WERI-Rb-1 (cell line): ENCODE data around the gene VRK2.

ENCODE experiments used
- DNase-seq: peaks from one replicate; pipeline ENCODE4 v3.0.0-alpha.2; 2020
- H3K27ac ChIP-seq: fragments of 250-450 bp; sonication (Bioruptor Pico); 2 replicates; pipeline ENCODE4 v1.5.1; 2020; ENCODE audit warnings: mild to moderate bottlenecking, moderate library complexity
- H3K27me3 ChIP-seq: fragments of 250-450 bp; sonication (Bioruptor Pico); 2 replicates; pipeline ENCODE4 v1.5.1; 2021; ENCODE audit warnings: mild to moderate bottlenecking, low read depth, moderate library complexity; ENCODE audit not compliant: insufficient read depth, severe bottlenecking
- H3K36me3 ChIP-seq: fragments of 250-450 bp; sonication (Bioruptor Pico); 2 replicates; pipeline ENCODE4 v1.5.1; 2020; ENCODE audit warnings: mild to moderate bottlenecking, moderate library complexity
- H3K4me3 ChIP-seq: 2 replicates; pipeline ENCODE4 v1.5.1; 2011; ENCODE audit warnings: low read depth, mild to moderate bottlenecking, control low read depth, low read length
- H3K9me3 ChIP-seq: fragments of 250-450 bp; sonication (Bioruptor Pico); 2 replicates; pipeline ENCODE4 v1.5.1; 2021; ENCODE audit warnings: mild to moderate bottlenecking, moderate library complexity; ENCODE audit not compliant: severe bottlenecking
- TF ChIP-seq, protein P1 (sequence below): IDR thresholded peaks from 2 replicates; pipeline ENCODE4 v1.5.1; 2011; ENCODE audit warnings: low read depth, mild to moderate bottlenecking, control low read depth, inconsistent platforms, low read length

The VRK2 gene

DNA sequence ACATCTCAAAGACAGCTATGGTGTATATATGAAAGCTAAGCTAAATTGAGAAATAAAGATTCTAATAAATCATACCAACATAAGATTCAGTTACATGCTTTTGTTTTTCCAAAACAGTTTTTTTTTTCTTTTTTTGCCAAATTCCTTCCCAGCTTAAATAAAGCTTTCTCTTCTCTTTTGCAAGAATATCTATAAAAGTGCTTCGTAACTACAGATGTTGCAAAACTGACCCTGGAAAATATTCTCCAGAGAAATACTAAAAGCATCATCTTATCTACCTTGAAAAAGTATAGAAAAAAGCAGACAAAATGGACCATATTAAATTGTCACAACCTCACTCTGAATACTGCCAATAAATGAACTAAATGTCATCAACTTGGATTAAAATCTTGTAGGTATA lies 155.8 kb downstream of the VRK2 start:
- Histone ChIP-seq H3K9me3 (no peaks in the 10 kb centered on the region), H3K27ac (no peak overlapping the region), H3K36me3 (peaks cover 39% of the 10 kb centered on the region), H3K4me3 (no peak overlapping the region), H3K27me3 (no peaks in the 10 kb centered on the region)
- TF ChIP-seq, protein P1, sequence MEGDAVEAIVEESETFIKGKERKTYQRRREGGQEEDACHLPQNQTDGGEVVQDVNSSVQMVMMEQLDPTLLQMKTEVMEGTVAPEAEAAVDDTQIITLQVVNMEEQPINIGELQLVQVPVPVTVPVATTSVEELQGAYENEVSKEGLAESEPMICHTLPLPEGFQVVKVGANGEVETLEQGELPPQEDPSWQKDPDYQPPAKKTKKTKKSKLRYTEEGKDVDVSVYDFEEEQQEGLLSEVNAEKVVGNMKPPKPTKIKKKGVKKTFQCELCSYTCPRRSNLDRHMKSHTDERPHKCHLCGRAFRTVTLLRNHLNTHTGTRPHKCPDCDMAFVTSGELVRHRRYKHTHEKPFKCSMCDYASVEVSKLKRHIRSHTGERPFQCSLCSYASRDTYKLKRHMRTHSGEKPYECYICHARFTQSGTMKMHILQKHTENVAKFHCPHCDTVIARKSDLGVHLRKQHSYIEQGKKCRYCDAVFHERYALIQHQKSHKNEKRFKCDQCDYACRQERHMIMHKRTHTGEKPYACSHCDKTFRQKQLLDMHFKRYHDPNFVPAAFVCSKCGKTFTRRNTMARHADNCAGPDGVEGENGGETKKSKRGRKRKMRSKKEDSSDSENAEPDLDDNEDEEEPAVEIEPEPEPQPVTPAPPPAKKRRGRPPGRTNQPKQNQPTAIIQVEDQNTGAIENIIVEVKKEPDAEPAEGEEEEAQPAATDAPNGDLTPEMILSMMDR = no peak
- DNase-seq = no peak

DNA sequence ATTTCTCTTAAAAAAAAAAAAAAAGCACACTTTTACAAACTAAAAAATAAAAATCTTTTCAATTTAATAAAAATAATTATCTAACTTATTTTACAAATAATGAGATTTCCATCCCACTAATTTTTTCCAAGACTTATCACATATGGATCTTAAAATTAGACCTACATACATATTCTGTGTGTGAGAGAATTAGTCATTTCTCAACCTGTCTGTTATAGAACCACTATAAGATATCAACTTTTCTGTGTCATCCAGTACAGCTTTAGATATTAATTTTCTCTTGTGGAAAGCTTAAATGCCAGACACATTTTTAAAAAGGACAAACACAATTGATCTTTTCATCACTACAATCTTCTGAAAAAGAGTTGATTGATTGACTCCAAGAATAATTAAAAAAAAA lies 156.4 kb downstream of the VRK2 start:
- no peak for DNase-seq
- Histone ChIP-seq H3K9me3 (no peaks in the 10 kb centered on the region), H3K4me3 (no peak overlapping the region), H3K27ac (no peak overlapping the region), H3K36me3 (peaks cover 33% of the 10 kb centered on the region), H3K27me3 (no peaks in the 10 kb centered on the region)
- TF ChIP-seq, protein P1 = no peak

- no peaks in the 10 kb centered on the region for H3K27me3 ChIP-seq
- no peak overlapping the region for H3K27ac ChIP-seq
- no peaks in the 10 kb centered on the region for H3K9me3 ChIP-seq
- TF ChIP-seq, protein P1 = no peak
- H3K36me3 ChIP-seq = peaks cover 24% of the 10 kb centered on the region
- H3K4me3 ChIP-seq = no peak overlapping the region
- no peak for DNase-seq
Observed at GRCh38 chr2:58204195-58204959, 157.8 kb downstream of the VRK2 start.

GRCh38 chr2:58206785-58207184 lies 160.2 kb downstream of the VRK2 start:
- Histone ChIP-seq H3K27ac (no peak overlapping the region), H3K9me3 (peaks cover 8% of the 10 kb centered on the region), H3K27me3 (no peaks in the 10 kb centered on the region), H3K36me3 (peaks cover 36% of the 10 kb centered on the region), H3K4me3 (no peak overlapping the region)
- no peak for DNase-seq
- TF ChIP-seq, protein P1 = no peak

DNA sequence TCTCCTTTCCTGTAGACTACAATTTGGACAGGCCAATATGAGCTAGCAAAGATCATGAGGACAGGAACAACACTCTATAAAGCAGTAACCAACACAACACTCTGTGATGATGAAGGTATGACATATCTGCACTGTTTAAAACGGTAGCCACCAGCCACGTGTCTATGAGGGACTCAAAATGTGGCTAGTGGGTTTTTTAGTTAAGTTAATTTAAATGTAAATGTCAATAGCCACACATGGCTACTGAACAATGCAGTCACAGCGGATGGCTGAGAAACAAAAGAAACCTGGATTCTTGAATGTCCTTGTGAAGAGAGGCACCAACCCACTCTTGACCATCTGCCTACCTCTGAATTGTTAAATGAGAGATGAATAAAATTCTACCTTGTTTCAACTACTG lies 160.6 kb downstream of the VRK2 start:
- no peak for DNase-seq
- Histone ChIP-seq H3K27me3 (no peaks in the 10 kb centered on the region), H3K27ac (no peak overlapping the region), H3K9me3 (peaks cover 9% of the 10 kb centered on the region), H3K36me3 (peaks cover 39% of the 10 kb centered on the region), H3K4me3 (no peak overlapping the region)
- TF ChIP-seq, protein P1 = no peak
